Measurements from ENCODE around the gene SPATS2.

- TF ChIP-seq CTCF (IDR thresholded peaks at IDR 0.05; ENCODE audit: insufficient read depth, low read length, poor library complexity, severe bottlenecking) (no peak), EZH2phosphoT487 (conservative IDR thresholded peaks at IDR 0.05; ENCODE audit: low read length) (no peak)
These were observed 79.3 kb downstream of the SPATS2 start for GRCh38 chr12:49446571-49446970.

Measured in SU-DHL-6 (cell line).